ENCODE measurements around the gene CP.
"Not testable (repeated sequence)": the region's sequence is repeated elsewhere in the genome, so short reads cannot be mapped to it uniquely, and the experiment has no call there.

CP gene

GRCh38 chr3:149227591-149228268 is 6.1 kb upstream of the CP start:
- in situ Hi-C loops (cut with HindIII; ENCODE audit: low sequenced_read_pairs), result no loop called here

GRCh38 chr3:149226776-149227175 is 5.1 kb upstream of the CP start:
- in situ Hi-C loops (cut with HindIII; ENCODE audit: low sequenced_read_pairs), result no loop called here

- in situ Hi-C loops (cut with HindIII; ENCODE audit: low sequenced_read_pairs), result no loop called here
These were observed 3.3 kb upstream of the CP start for GRCh38 chr3:149224736-149225594.

- in situ Hi-C loops (cut with HindIII; ENCODE audit: low sequenced_read_pairs), result no loop called here
These were observed 1.8 kb upstream of the CP start for GRCh38 chr3:149223461-149223820.

GRCh38 chr3:149219380-149220121 is 2.1 kb downstream of the CP start:
- in situ Hi-C loops (cut with HindIII; ENCODE audit: low sequenced_read_pairs), result not testable (repeated sequence)

GRCh38 chr3:149217347-149217746 is 4.3 kb downstream of the CP start:
- in situ Hi-C loops (cut with HindIII; ENCODE audit: low sequenced_read_pairs), result no loop called here

- in situ Hi-C loops (cut with HindIII; ENCODE audit: low sequenced_read_pairs), result no loop called here
These were observed 5.3 kb downstream of the CP start for GRCh38 chr3:149216193-149216869.

GRCh38 chr3:149215515-149215914 is 6.1 kb downstream of the CP start:
- in situ Hi-C loops (cut with HindIII; ENCODE audit: low sequenced_read_pairs), result no loop called here

GRCh38 chr3:149214702-149215101 is 6.9 kb downstream of the CP start:
- in situ Hi-C loops (cut with HindIII; ENCODE audit: low sequenced_read_pairs), result no loop called here

GRCh38 chr3:149212386-149212785 is 9.2 kb downstream of the CP start:
- in situ Hi-C loops (cut with HindIII; ENCODE audit: low sequenced_read_pairs), result no loop called here

GRCh38 chr3:149209431-149209830 is 12.2 kb downstream of the CP start:
- in situ Hi-C loops (cut with HindIII; ENCODE audit: low sequenced_read_pairs), result no loop called here

- in situ Hi-C loops (cut with HindIII; ENCODE audit: low sequenced_read_pairs), result no loop called here
These were observed 14.2 kb downstream of the CP start for GRCh38 chr3:149207475-149207874.

GRCh38 chr3:149204390-149204991 is 17.1 kb downstream of the CP start:
- in situ Hi-C loops (cut with HindIII; ENCODE audit: low sequenced_read_pairs), result no loop called here

GRCh38 chr3:149203758-149204157 is 17.9 kb downstream of the CP start:
- in situ Hi-C loops (cut with HindIII; ENCODE audit: low sequenced_read_pairs), result no loop called here

GRCh38 chr3:149199474-149199873 is 22.2 kb downstream of the CP start:
- in situ Hi-C loops (cut with HindIII; ENCODE audit: low sequenced_read_pairs), result no loop called here

GRCh38 chr3:149198611-149199010 is 23.0 kb downstream of the CP start:
- in situ Hi-C loops (cut with HindIII; ENCODE audit: low sequenced_read_pairs), result no loop called here

GRCh38 chr3:149197669-149198068 is 24.0 kb downstream of the CP start:
- in situ Hi-C loops (cut with HindIII; ENCODE audit: low sequenced_read_pairs), result no loop called here

- in situ Hi-C loops (cut with HindIII; ENCODE audit: low sequenced_read_pairs), result not testable (repeated sequence)
These were observed 24.6 kb downstream of the CP start for GRCh38 chr3:149196805-149197592.

- in situ Hi-C loops (cut with HindIII; ENCODE audit: low sequenced_read_pairs), result no loop called here
These were observed 26.4 kb downstream of the CP start for GRCh38 chr3:149195221-149195620.

GRCh38 chr3:149188494-149188893 is 33.1 kb downstream of the CP start:
- in situ Hi-C loops (cut with HindIII; ENCODE audit: low sequenced_read_pairs), result no loop called here
